Large intestine (tissue), 3 donors: Measurements from ENCODE around the gene TAF1B. TPM values are rescaled to one million over a fixed set of nuclear protein-coding genes. Genes with fewer than 3 reads are reported as not detected.

ENCODE experiments used
- DNase-seq, 2 donors: peaks; one replicate each; pipeline versions ENCODE4 v3.0.0 to v3.0.0-alpha.2; 2013
- H3K27ac ChIP-seq: one replicate; pipeline ENCODE4 v1.5.1; 2013; ENCODE audit warnings: low read length
- H3K27me3 ChIP-seq: 2 replicates; pipeline ENCODE4 v1.6.1; 2013; ENCODE audit warnings: low read length; ENCODE audit not compliant: control insufficient read depth, insufficient read depth
- H3K36me3 ChIP-seq: 2 replicates; pipeline ENCODE4 v1.6.1; 2013; ENCODE audit warnings: low read length; ENCODE audit not compliant: control insufficient read depth, insufficient read depth
- H3K4me1 ChIP-seq: one replicate; pipeline ENCODE4 v1.6.1; 2013; ENCODE audit warnings: low read length; ENCODE audit not compliant: control insufficient read depth, insufficient read depth
- H3K4me3 ChIP-seq: one replicate; pipeline ENCODE4 v1.5.1; 2013; ENCODE audit warnings: low read length
- H3K9me3 ChIP-seq: one replicate; pipeline ENCODE4 v1.6.1; 2013; ENCODE audit warnings: mild to moderate bottlenecking, low read depth, low read length, moderate library complexity; ENCODE audit not compliant: control insufficient read depth
- WGBS: methylation state at CpG from one replicate; pipeline ENCODE4 v1.1.5; 2013; ENCODE audit warnings: low lambda C conversion rate; ENCODE audit not compliant: insufficient coverage; 5-methylcytosine and 5-hydroxymethylcytosine counted together
- polyA plus RNA-seq: library from polyadenylated mRNA; unstranded; fragments of 120-200 nt; gene quantifications from one replicate; pipeline ENCODE4 v1.2.1, GENCODE V29; 2013

Gene TAF1B
- polyA plus RNA-seq, 1 donor: 12.0 TPM

- Histone ChIP-seq H3K4me1 (peaks cover 62% of the 10 kb centered on the region), H3K36me3 (no peaks in the 10 kb centered on the region), H3K4me3 (no peak overlapping the region), H3K27me3 (no peaks in the 10 kb centered on the region), H3K9me3 (no peaks in the 10 kb centered on the region), H3K27ac (no peak overlapping the region)
- DNase-seq: no peak
- no CpG with 5 or more reads among the region's 5 CpGs for WGBS
Measured at GRCh38 chr2:9800639-9800974, 42.7 kb upstream of the TAF1B start.

- no CpG with 5 or more reads among the region's 25 CpGs for WGBS
- no peaks in the 10 kb centered on the region for H3K27me3 ChIP-seq
- no peak for DNase-seq
Measured at GRCh38 chr2:9800975-9801726, 42.1 kb upstream of the TAF1B start.

DNA sequence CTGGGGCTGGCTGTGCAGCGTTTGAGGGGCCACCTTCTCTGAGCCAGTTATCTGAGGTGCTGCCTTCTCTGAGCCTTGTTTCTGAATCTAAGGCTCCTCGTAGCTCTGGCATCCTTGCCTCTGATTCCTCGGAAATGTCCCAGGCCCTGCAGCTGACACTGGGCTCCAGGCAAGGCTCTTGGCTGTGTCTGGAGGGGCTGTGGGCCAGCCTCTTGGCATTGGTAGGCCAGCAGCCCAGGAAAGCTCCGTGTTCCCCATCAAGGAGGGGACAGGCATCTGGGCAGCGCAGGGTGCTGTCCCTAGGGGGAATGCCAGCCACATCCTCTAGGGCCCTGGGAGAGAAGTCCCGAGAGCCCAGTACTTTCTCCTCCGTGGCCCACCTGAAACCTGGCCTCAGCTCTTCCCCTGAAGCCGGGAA lies 40.7 kb upstream of the TAF1B start:
- Histone ChIP-seq H3K9me3 (no peaks in the 10 kb centered on the region), H3K36me3 (no peaks in the 10 kb centered on the region), H3K4me1 (peaks cover 54% of the 10 kb centered on the region), H3K4me3 (no peak overlapping the region), H3K27ac (peak overlapping the region; percentile 85), H3K27me3 (no peaks in the 10 kb centered on the region)
- no CpG with 5 or more reads among the region's 8 CpGs for WGBS
- no peak for DNase-seq

More at GRCh38 chr2:9800975-9801726, 42.1 kb upstream of the TAF1B start:
- no peak overlapping the region for H3K4me3 ChIP-seq
- H3K4me1 ChIP-seq: peaks cover 62% of the 10 kb centered on the region
- no peak overlapping the region for H3K27ac ChIP-seq
- no peaks in the 10 kb centered on the region for H3K9me3 ChIP-seq
- no peaks in the 10 kb centered on the region for H3K36me3 ChIP-seq

- Histone ChIP-seq H3K27ac (peak overlapping the region; percentile 85), H3K27me3 (no peaks in the 10 kb centered on the region), H3K4me1 (peaks cover 48% of the 10 kb centered on the region), H3K4me3 (no peak overlapping the region), H3K36me3 (no peaks in the 10 kb centered on the region), H3K9me3 (no peaks in the 10 kb centered on the region)
- no CpG with 5 or more reads among the region's 17 CpGs for WGBS
- DNase-seq: peak; percentile 95 to 96
Measured at GRCh38 chr2:9803023-9803805, 40.1 kb upstream of the TAF1B start.

DNA sequence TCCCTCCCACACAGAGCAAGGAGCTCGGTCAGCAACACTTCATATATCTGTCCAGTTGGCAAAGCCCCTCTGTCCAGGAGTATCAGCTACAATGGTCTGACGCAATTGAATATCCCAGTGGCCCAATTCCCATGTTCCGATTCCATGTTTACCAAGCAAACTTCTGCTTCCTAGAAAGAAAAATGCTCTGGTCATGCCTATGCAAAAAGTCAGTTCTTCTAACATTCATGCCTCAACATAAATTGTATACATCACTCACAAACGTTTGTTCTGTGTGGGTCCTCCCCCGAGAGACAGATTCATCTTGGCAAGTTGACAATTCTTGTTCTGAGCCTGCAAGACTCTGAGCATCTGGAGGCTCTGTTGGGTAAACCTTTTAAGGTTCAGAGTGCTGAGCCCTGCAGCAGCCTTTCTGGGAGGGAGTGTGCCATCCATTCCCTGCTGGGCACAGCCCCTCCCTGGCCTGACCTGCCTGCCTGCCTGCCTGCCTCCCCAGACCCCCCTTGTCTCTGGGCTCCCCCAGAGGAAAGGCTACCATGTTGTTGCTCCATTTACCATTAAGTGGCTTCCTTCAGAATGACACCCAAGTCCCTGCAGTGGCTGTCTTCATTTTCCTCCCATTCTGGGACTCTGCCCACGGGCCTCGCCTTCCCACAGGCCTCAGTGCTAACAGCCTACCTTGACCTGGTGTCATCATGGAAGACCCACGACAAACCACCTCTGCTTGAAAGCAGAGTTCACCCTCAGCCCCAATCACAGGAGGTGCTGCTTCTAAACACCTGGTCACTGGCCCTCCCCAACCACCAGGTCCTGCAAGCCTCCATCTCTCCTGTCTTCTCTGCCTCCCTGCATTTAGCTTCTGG lies 37.6 kb upstream of the TAF1B start:
- no peaks in the 10 kb centered on the region for H3K36me3 ChIP-seq
- no peak overlapping the region for H3K4me3 ChIP-seq
- no peaks in the 10 kb centered on the region for H3K9me3 ChIP-seq
- no peak overlapping the region for H3K27ac ChIP-seq
- H3K27me3 ChIP-seq: no peaks in the 10 kb centered on the region
- WGBS: no CpG with 5 or more reads among the region's 8 CpGs
- DNase-seq: no peak
- H3K4me1 ChIP-seq: peaks cover 31% of the 10 kb centered on the region

DNA sequence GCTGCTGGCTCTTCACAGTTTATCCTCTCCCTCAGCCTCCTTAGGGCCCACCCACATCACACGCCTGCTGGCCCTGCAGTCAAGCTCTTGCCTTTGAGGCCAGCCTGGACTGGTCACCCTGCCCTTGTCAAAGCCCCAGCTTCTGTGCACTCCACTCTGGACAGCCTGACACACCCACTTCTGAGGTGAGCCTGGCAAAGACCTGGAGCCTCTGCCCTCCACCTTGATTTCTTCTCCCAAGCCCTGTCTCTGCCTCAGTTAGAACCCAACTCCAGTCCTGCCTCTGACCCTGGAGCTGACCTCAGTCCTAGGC lies 37.0 kb upstream of the TAF1B start:
- H3K27me3 ChIP-seq: no peaks in the 10 kb centered on the region
- H3K4me3 ChIP-seq: no peak overlapping the region
- no CpG with 5 or more reads among the region's 1 CpG for WGBS
- no peaks in the 10 kb centered on the region for H3K9me3 ChIP-seq
- H3K4me1 ChIP-seq: peaks cover 26% of the 10 kb centered on the region
- no peak for DNase-seq
- H3K27ac ChIP-seq: no peak overlapping the region
- H3K36me3 ChIP-seq: no peaks in the 10 kb centered on the region

GRCh38 chr2:9806656-9807055 lies 36.6 kb upstream of the TAF1B start:
- no peaks in the 10 kb centered on the region for H3K36me3 ChIP-seq
- H3K27ac ChIP-seq: no peak overlapping the region
- no peak overlapping the region for H3K4me3 ChIP-seq
- no CpG with 5 or more reads among the region's 12 CpGs for WGBS
- DNase-seq: no peak
- H3K27me3 ChIP-seq: no peaks in the 10 kb centered on the region
- no peaks in the 10 kb centered on the region for H3K9me3 ChIP-seq
- H3K4me1 ChIP-seq: peaks cover 23% of the 10 kb centered on the region

GRCh38 chr2:9807056-9807455 lies 36.2 kb upstream of the TAF1B start:
- Histone ChIP-seq H3K27me3 (no peaks in the 10 kb centered on the region), H3K9me3 (no peaks in the 10 kb centered on the region), H3K27ac (no peak overlapping the region), H3K4me3 (no peak overlapping the region), H3K36me3 (no peaks in the 10 kb centered on the region), H3K4me1 (peaks cover 22% of the 10 kb centered on the region)
- no peak for DNase-seq
- no CpG with 5 or more reads among the region's 15 CpGs for WGBS

DNA sequence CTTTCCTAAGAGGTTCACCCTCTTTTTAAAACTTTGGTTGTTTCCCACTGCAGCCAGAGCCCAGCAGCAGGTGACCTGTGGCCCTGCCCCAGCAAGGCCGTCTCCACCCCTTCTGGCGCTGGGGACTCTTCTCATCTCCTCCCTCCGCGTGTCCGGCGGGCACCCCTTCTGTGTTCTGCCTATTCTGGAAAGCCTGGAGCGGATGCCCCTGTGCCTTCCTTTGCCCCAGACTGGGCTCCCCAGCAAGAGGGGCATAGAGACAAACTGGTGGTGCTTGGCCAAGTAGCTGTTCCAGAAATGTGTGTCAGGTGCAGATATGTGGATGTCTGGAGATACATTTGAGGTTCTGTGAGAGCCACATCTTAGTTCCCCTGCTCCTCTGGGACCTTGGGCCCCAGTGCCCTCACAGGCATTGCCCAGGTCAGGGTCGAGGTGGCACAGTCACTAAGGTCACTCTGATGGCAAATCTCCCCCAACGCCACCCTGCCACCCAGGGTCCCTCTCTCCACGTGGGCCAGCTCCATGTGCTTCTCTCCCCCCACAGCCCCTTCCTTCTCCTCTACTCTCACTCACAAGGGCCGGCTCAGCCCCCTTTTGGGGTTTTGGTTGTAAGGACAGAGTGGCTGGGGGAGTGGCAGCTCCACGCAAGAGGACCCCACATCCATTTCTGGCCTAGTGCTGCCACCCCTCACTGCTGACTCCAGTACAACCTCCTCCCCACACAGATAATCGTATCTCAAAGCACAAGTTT lies 35.5 kb upstream of the TAF1B start:
- no peaks in the 10 kb centered on the region for H3K27me3 ChIP-seq
- DNase-seq: no peak
- H3K27ac ChIP-seq: no peak overlapping the region
- no peak overlapping the region for H3K4me3 ChIP-seq
- no peaks in the 10 kb centered on the region for H3K9me3 ChIP-seq
- H3K4me1 ChIP-seq: peaks cover 15% of the 10 kb centered on the region
- no CpG with 5 or more reads among the region's 13 CpGs for WGBS
- H3K36me3 ChIP-seq: no peaks in the 10 kb centered on the region
